Nephron (organoid): ENCODE measurements around the gene CDO1.

Experiments used
- H3K27ac Mint-ChIP-seq, 3 experiments: 2 replicates each; pipeline ENCODE4 v1.8.0; 2020; ENCODE audit warnings: mixed read lengths in 3 of 3, mild to moderate bottlenecking in 2 of 3, moderate library complexity in 1 of 3
- H3K27me3 Mint-ChIP-seq: 2 replicates; pipeline ENCODE4 v1.8.0; 2021; ENCODE audit warnings: low read depth, mild to moderate bottlenecking, moderate library complexity, mixed read lengths
- H3K36me3 Mint-ChIP-seq: 2 replicates; pipeline ENCODE4 v1.8.0; 2020; ENCODE audit warnings: low read depth, mixed read lengths
- H3K4me1 Mint-ChIP-seq: 2 replicates; pipeline ENCODE4 v1.8.0; 2020; ENCODE audit warnings: mixed read lengths
- H3K4me3 Mint-ChIP-seq, 3 experiments: 2 replicates each; pipeline ENCODE4 v1.8.0; 2020; ENCODE audit warnings: mild to moderate bottlenecking in 3 of 3, mixed read lengths in 3 of 3, moderate library complexity in 2 of 3
- H3K9me3 Mint-ChIP-seq: 2 replicates; pipeline ENCODE4 v1.8.0; 2020; ENCODE audit warnings: mixed read lengths
- CTCF ChIP-seq, 3 experiments: fragments of 200-600 bp; sonication (generic); IDR thresholded peaks; one replicate each; pipeline ENCODE4 v1.5.0; 2021; ENCODE audit warnings: antibody characterized with exemption in 3 of 3; ENCODE audit not compliant: unreplicated experiment in 3 of 3

The CDO1 gene

DNA sequence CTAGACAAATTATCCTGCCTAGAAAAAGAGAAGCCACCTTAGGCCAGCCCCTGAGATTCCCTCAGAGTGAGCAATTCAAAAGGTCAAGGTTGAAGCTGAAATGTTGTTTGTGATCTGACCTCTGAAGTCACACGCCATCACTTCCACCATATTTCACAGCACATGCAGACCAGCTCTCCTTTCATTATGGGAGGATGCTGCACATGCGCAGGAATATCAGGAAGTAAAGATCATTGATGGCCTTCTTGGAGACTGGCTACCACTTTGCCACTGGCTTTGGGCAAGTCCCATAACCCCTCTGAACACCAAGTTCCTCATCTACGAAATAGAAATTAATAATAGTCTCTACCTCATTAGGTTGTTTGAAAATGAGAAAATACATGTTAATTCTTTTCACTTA is 39.5 kb downstream of the CDO1 start:
- Mint-ChIP-seq H3K4me3 (no peak overlapping the region), H3K4me1 (peaks cover 35% of the 10 kb centered on the region), H3K27me3 (no peaks in the 10 kb centered on the region), H3K36me3 (no peaks in the 10 kb centered on the region), H3K27ac (no peak overlapping the region), H3K9me3 (no peaks in the 10 kb centered on the region)
- TF ChIP-seq CTCF (IDR thresholded peaks at IDR 0.05; ENCODE audit: unreplicated experiment in 3 of 3) = no peak

DNA sequence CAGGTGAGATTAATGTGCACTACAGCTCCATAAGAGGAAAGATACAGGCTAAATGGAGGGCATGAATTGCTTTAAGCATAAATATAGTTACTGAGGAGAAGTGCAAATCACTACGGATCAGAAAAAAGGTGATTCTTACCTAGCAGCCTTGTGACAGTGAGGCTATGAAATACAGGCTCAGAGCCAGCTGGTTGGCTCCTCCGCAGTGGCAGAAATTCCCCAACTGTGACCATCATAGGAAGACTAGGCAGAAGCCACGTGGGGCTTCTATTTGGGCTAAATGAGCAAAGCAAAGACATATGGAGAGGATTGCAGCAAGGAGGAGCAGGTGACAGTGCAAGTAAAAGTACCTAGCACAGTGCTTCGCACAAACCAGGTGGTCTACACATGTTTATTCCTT is 40.5 kb downstream of the CDO1 start:
- peaks cover 43% of the 10 kb centered on the region for H3K4me1 Mint-ChIP-seq
- H3K9me3 Mint-ChIP-seq = no peaks in the 10 kb centered on the region
- no peak for TF ChIP-seq CTCF (IDR thresholded peaks at IDR 0.05; ENCODE audit: unreplicated experiment in 3 of 3)
- H3K27ac Mint-ChIP-seq = peak overlapping the region in 1 of 3 experiments; percentile 32
- no peaks in the 10 kb centered on the region for H3K27me3 Mint-ChIP-seq
- H3K36me3 Mint-ChIP-seq = no peaks in the 10 kb centered on the region
- no peak overlapping the region for H3K4me3 Mint-ChIP-seq

- Mint-ChIP-seq H3K27me3 (peaks cover 3% of the 10 kb centered on the region), H3K9me3 (no peaks in the 10 kb centered on the region), H3K4me3 (peak overlapping the region in 1 of 3 experiments; percentile 32), H3K27ac (peak overlapping the region; percentile 74 to 91 (median 77)), H3K4me1 (peaks cover 43% of the 10 kb centered on the region), H3K36me3 (no peaks in the 10 kb centered on the region)
- TF ChIP-seq CTCF (IDR thresholded peaks at IDR 0.05; ENCODE audit: unreplicated experiment in 3 of 3) = no peak
Measured at GRCh38 chr5:115774684-115775083, 41.8 kb downstream of the CDO1 start.

DNA sequence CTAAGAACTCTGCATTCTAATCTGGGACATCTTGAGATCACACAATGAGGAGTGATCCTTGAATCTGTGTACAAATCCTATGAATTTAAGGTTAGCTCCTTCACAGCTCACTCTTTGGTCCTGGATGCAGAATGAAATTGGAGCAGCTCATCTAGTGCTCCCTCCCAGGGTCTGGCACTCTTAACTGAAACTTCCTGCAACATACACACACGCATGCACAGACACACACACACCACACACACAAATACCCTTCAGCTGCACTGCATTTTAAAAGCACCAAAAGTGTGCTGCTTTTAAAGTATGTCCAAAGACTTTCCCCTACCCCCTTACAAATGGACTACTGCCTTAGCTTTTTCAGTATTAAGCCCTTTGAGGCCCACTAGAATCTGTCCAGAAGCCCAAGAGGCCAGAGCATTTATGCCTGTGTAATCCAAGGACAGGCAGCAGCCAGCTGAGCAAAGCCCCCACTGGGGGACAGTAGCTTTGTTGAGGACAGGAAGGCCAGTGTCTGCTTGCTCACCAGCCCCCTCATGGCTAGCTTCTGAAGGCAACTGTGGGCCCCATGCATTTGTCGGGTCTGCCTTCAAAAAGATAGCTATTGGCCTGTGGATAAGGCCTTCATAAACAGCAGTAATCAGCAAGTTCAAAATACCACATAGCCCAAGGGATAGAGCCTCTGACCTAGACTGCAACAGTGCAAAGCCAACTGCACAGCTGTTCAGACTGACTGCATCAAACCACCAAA is 43.6 kb downstream of the CDO1 start:
- Mint-ChIP-seq H3K36me3 (no peaks in the 10 kb centered on the region), H3K4me1 (peaks cover 43% of the 10 kb centered on the region), H3K9me3 (no peaks in the 10 kb centered on the region), H3K27me3 (peaks cover 3% of the 10 kb centered on the region), H3K4me3 (peak overlapping the region in 1 of 3 experiments; percentile 20), H3K27ac (peak overlapping the region; percentile 64 to 87 (median 68))
- TF ChIP-seq CTCF (IDR thresholded peaks at IDR 0.05; ENCODE audit: unreplicated experiment in 3 of 3) = no peak

DNA sequence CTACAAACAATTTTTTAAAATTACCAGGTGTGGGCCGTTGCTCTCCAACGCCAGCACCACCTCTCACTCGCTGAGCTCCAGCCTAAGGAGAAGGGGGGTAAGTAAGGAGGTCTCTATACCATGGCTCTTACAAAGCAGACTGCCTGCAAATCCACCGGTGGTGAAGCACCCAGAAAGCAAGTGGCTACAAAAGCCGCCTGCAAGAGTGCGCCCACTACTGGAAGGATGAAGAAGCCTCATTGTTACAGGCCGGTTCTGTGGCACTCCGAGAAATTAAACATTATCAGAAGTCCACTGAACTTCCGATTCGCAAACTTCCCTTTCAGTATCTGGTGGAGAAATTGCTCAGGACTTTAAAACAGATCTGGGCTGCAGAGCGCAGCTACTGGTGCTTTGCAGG is 46.0 kb downstream of the CDO1 start:
- H3K27ac Mint-ChIP-seq = no peak overlapping the region
- H3K4me3 Mint-ChIP-seq = no peak overlapping the region
- no peaks in the 10 kb centered on the region for H3K36me3 Mint-ChIP-seq
- no peak for TF ChIP-seq CTCF (IDR thresholded peaks at IDR 0.05; ENCODE audit: unreplicated experiment in 3 of 3)
- peaks cover 38% of the 10 kb centered on the region for H3K4me1 Mint-ChIP-seq
- peaks cover 2% of the 10 kb centered on the region for H3K9me3 Mint-ChIP-seq
- peaks cover 3% of the 10 kb centered on the region for H3K27me3 Mint-ChIP-seq

DNA sequence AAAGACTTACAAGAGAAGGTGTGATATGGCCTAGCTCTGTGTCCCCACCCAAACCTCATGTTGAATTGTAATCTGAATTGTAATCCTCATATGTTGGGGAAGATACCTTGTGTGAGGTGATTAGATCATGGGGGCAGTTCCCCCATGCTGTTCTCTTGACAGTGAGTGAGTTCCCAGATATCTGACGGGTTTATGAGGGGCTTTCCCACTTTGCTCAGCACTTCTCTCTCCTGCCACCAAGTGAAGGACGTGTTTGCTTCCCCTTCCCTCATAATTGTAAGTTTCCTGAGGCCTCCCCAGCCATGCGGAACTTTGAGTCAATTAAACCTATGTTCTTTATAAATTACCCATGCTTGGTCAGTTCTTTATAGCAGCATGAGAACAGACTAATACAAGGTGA is 49.0 kb downstream of the CDO1 start:
- peaks cover 3% of the 10 kb centered on the region for H3K27me3 Mint-ChIP-seq
- no peaks in the 10 kb centered on the region for H3K36me3 Mint-ChIP-seq
- no peak overlapping the region for H3K27ac Mint-ChIP-seq
- no peak for TF ChIP-seq CTCF (IDR thresholded peaks at IDR 0.05; ENCODE audit: unreplicated experiment in 3 of 3)
- no peak overlapping the region for H3K4me3 Mint-ChIP-seq
- H3K4me1 Mint-ChIP-seq = peaks cover 12% of the 10 kb centered on the region
- peaks cover 18% of the 10 kb centered on the region for H3K9me3 Mint-ChIP-seq
